Measurements from ENCODE around the gene CPEB2.

- no peak for TF ChIP-seq EZH2 (IDR thresholded peaks at IDR 0.05; ENCODE audit: borderline replicate concordance, control insufficient read depth, low read depth, low read length)
- TF ChIP-seq REST (IDR thresholded peaks at IDR 0.05; ENCODE audit: low read depth, low read length) = no peak
- TF ChIP-seq NFIC (IDR thresholded peaks at IDR 0.05; ENCODE audit: low read depth, low read length) = no peak
- TF ChIP-seq CTCF (IDR thresholded peaks at IDR 0.05 in 2 of 3, conservative IDR thresholded peaks at IDR 0.05 in 1 of 3; ENCODE audit: control insufficient read depth in 2 of 3, extremely low read depth in 1 of 3, insufficient read depth in 1 of 3, low read depth in 3 of 3, low read length in 3 of 3) = no peak
- TF ChIP-seq ASH2L (IDR thresholded peaks at IDR 0.05; ENCODE audit: borderline replicate concordance, low read depth) = no peak
- TF ChIP-seq SREBF2 (IDR thresholded peaks at IDR 0.05; ENCODE audit: low read length) = no peak
- no peak for TF ChIP-seq USF2 (IDR thresholded peaks at IDR 0.05; ENCODE audit: borderline replicate concordance, low read depth, low read length)
- no peak for TF ChIP-seq ZBTB40 (IDR thresholded peaks at IDR 0.05; ENCODE audit: borderline replicate concordance)
- TF ChIP-seq ZZZ3 (IDR thresholded peaks at IDR 0.05; ENCODE audit: control insufficient read depth, insufficient read length, low read depth) = no peak
- no peak for TF ChIP-seq POLR2AphosphoS5 (IDR thresholded peaks at IDR 0.05; ENCODE audit: low read length)
- no peak for TF ChIP-seq MAX (IDR thresholded peaks at IDR 0.05; ENCODE audit: low read depth, low read length)
- no peak for TF ChIP-seq PKNOX1 (IDR thresholded peaks at IDR 0.05)
- TF ChIP-seq E2F4 (IDR thresholded peaks at IDR 0.05; ENCODE audit: low read depth, low read length) = no peak
- TF ChIP-seq SIX5 (IDR thresholded peaks at IDR 0.05; ENCODE audit: low read depth, low read length, severe bottlenecking) = no peak
Measured at GRCh38 chr4:15003891-15004738, 1.8 kb downstream of the CPEB2 start.

Data from GM12878 (cell line).